Measurements from ENCODE around the gene MRPL21.
A peak's percentile ranks its signal among the peaks of the same experiment; 100 is the strongest.

MRPL21 gene

GRCh38 chr11:68935066-68935465 is 31.4 kb upstream of the MRPL21 start:
- DNase-seq (ENCODE audit: low spot score), result no peak

- DNase-seq (ENCODE audit: low spot score), result no peak
Measured at GRCh38 chr11:68934666-68935065, 31.0 kb upstream of the MRPL21 start.

- DNase-seq (ENCODE audit: low spot score), result no peak
Measured at GRCh38 chr11:68934321-68934645, 30.7 kb upstream of the MRPL21 start.

- DNase-seq (ENCODE audit: low spot score), result no peak
Measured at GRCh38 chr11:68933605-68934320, 30.1 kb upstream of the MRPL21 start.

- DNase-seq (ENCODE audit: low spot score), result no peak
Measured at GRCh38 chr11:68932933-68933577, 29.4 kb upstream of the MRPL21 start.

- DNase-seq (ENCODE audit: low spot score), result no peak
Measured at GRCh38 chr11:68932358-68932757, 28.7 kb upstream of the MRPL21 start.

GRCh38 chr11:68931911-68932310 is 28.3 kb upstream of the MRPL21 start:
- DNase-seq (ENCODE audit: low spot score), result no peak

GRCh38 chr11:68930991-68931855 is 27.6 kb upstream of the MRPL21 start:
- no peak for DNase-seq (ENCODE audit: low spot score)

- DNase-seq (ENCODE audit: low spot score), result no peak
Measured at GRCh38 chr11:68929706-68930570, 26.3 kb upstream of the MRPL21 start.

GRCh38 chr11:68929135-68929534 is 25.5 kb upstream of the MRPL21 start:
- no peak for DNase-seq (ENCODE audit: low spot score)

- no peak for DNase-seq (ENCODE audit: low spot score)
Measured at GRCh38 chr11:68928136-68928880, 24.7 kb upstream of the MRPL21 start.

GRCh38 chr11:68927280-68928135 is 23.9 kb upstream of the MRPL21 start:
- peak; percentile 49 for DNase-seq (ENCODE audit: low spot score)

GRCh38 chr11:68925611-68926010 is 22.0 kb upstream of the MRPL21 start:
- DNase-seq (ENCODE audit: low spot score), result no peak

- no peak for DNase-seq (ENCODE audit: low spot score)
Measured at GRCh38 chr11:68924073-68924925, 20.7 kb upstream of the MRPL21 start.

- DNase-seq (ENCODE audit: low spot score), result no peak
Measured at GRCh38 chr11:68923614-68924013, 20.0 kb upstream of the MRPL21 start.

GRCh38 chr11:68916439-68916838 is 12.8 kb upstream of the MRPL21 start:
- no peak for DNase-seq (ENCODE audit: low spot score)

- no peak for DNase-seq (ENCODE audit: low spot score)
Measured at GRCh38 chr11:68914761-68915160, 11.1 kb upstream of the MRPL21 start.

GRCh38 chr11:68913188-68913587 is 9.6 kb upstream of the MRPL21 start:
- DNase-seq (ENCODE audit: low spot score), result no peak

- DNase-seq (ENCODE audit: low spot score), result no peak
Measured at GRCh38 chr11:68912254-68912653, 8.6 kb upstream of the MRPL21 start.

Measured in pons (tissue), 1 donor.